Esophagus muscularis mucosa (tissue), 3 donors: ENCODE data around the gene DNAH9.
"Not testable (repeated sequence)": the region's sequence is repeated elsewhere in the genome, so short reads cannot be mapped to it uniquely, and the experiment has no call there.

Experiments
- EP300 ChIP-seq: sonication (generic); formaldehyde crosslinking; IDR thresholded peaks from one replicate; pipeline ENCODE4 v1.6.1; 2017; ENCODE audit warnings: antibody characterized with exemption
- TF ChIP-seq, protein P1 (sequence below), 3 experiments: fragments of 200-600 bp in 2 of 3; fragments of 450-650 bp in 1 of 3; sonication (generic) in 2 of 3; IDR thresholded peaks; one replicate each; pipeline ENCODE4 v1.5.1; 2017 to 2019; ENCODE audit warnings: antibody characterized with exemption in 3 of 3, mild to moderate bottlenecking in 2 of 3, moderate library complexity in 1 of 3

DNA sequence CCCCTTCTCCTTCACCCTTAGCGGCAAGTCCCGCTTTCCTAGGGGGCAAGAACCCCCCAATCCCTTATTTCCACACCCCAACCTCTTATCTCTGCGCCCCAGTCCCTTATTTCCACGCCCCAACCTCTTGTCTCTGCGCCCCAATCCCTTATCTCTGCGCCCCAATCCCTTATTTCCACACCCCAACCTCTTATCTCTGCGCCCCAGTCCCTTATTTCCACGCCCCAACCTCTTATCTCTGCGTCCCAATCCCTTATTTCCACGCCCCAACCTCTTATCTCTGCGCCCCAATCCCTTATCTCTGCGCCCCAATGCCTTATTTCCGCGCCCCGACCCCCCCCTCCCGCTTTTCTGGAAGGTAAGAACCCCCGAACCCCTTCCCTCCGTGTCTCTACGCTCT lies 374.5 kb downstream of the DNAH9 start:
- TF ChIP-seq EP300, result not testable (repeated sequence)
- TF ChIP-seq, protein P1, sequence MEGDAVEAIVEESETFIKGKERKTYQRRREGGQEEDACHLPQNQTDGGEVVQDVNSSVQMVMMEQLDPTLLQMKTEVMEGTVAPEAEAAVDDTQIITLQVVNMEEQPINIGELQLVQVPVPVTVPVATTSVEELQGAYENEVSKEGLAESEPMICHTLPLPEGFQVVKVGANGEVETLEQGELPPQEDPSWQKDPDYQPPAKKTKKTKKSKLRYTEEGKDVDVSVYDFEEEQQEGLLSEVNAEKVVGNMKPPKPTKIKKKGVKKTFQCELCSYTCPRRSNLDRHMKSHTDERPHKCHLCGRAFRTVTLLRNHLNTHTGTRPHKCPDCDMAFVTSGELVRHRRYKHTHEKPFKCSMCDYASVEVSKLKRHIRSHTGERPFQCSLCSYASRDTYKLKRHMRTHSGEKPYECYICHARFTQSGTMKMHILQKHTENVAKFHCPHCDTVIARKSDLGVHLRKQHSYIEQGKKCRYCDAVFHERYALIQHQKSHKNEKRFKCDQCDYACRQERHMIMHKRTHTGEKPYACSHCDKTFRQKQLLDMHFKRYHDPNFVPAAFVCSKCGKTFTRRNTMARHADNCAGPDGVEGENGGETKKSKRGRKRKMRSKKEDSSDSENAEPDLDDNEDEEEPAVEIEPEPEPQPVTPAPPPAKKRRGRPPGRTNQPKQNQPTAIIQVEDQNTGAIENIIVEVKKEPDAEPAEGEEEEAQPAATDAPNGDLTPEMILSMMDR (IDR thresholded peaks at IDR 0.05), result not testable (repeated sequence)
